Ovary (tissue), 3 donors: ENCODE results near the gene GPC6.

Experiments used
- EP300 ChIP-seq: sonication (generic); formaldehyde crosslinking; IDR thresholded peaks from one replicate; pipeline ENCODE4 v1.6.1; 2017; ENCODE audit warnings: antibody characterized with exemption
- POLR2A ChIP-seq: fragments of 450-650 bp; IDR thresholded peaks from one replicate; pipeline ENCODE4 v1.6.1; 2017; ENCODE audit warnings: antibody characterized with exemption, mild to moderate bottlenecking, moderate library complexity
- TF ChIP-seq, protein P1 (sequence below), 3 donors: fragments of 450-650 bp in 2 of 3; fragments of 200-600 bp in 1 of 3; IDR thresholded peaks; one replicate each; pipeline versions ENCODE4 v1.5.1 to v1.8.0; 2016 to 2022; ENCODE audit warnings: antibody characterized with exemption in 3 of 3, mild to moderate bottlenecking in 1 of 3
- donor health status: DM: no; HTN: no; CAD: no.

DNA sequence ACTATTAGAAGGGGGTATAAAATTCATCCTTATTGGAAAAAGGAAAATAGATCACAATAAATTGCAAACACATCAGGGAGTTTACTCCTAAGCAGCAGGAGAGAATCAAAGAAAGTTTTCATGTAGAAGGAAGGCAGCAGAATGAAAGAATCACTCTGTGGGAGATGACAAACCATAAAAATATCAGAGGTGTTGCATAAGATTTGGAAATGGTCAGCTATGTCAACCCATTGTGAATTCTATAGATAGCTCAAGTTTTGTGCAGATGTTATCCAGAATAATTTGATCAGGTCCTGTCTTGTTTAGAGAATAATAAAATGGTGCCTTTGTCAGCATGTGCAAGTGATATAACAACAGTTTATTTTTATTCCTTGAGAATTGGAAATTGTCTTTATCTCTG is 630.5 kb downstream of the GPC6 start:
- TF ChIP-seq, protein P1, sequence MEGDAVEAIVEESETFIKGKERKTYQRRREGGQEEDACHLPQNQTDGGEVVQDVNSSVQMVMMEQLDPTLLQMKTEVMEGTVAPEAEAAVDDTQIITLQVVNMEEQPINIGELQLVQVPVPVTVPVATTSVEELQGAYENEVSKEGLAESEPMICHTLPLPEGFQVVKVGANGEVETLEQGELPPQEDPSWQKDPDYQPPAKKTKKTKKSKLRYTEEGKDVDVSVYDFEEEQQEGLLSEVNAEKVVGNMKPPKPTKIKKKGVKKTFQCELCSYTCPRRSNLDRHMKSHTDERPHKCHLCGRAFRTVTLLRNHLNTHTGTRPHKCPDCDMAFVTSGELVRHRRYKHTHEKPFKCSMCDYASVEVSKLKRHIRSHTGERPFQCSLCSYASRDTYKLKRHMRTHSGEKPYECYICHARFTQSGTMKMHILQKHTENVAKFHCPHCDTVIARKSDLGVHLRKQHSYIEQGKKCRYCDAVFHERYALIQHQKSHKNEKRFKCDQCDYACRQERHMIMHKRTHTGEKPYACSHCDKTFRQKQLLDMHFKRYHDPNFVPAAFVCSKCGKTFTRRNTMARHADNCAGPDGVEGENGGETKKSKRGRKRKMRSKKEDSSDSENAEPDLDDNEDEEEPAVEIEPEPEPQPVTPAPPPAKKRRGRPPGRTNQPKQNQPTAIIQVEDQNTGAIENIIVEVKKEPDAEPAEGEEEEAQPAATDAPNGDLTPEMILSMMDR (IDR thresholded peaks at IDR 0.05), result no peak
- TF ChIP-seq EP300, result no peak
- no peak for TF ChIP-seq POLR2A
